ENCODE measurements around the gene GSTO1. TPM values are rescaled to one million over a fixed set of nuclear protein-coding genes. Genes with fewer than 3 reads are reported as not detected.

The GSTO1 gene
- total and polyA plus RNA-seq, 9 of the 15 experiments (the other 6 are each of a cell fraction or from before 2014, with no cell fraction given): 136 to 592 (median 237) TPM

GRCh38 chr10:104231784-104232612 lies 22.7 kb upstream of the GSTO1 start, which contains the start of gene CFAP43 (continued):
- TF ChIP-seq KAT2B (IDR thresholded peaks at IDR 0.05; ENCODE audit: low read depth, low read length) (no peak), FUS (optimal IDR thresholded peaks at IDR 0.05; ENCODE audit: low read depth, low read length) (no peak), ZNF699 (CRISPR knock-in tag; IDR thresholded peaks at IDR 0.05; ENCODE audit: insufficient replicate concordance) (no peak), FOXO4 (CRISPR knock-in tag; IDR thresholded peaks at IDR 0.05) (no peak), ZBTB11 (CRISPR knock-in tag; IDR thresholded peaks at IDR 0.05) (0 out of 6 replicates have a peak, but pooled peaks of 1 of the 3 experiments have one; percentile 24), CTCFL (IDR thresholded peaks at IDR 0.05; ENCODE audit: borderline replicate concordance, insufficient read depth, low read depth, low read length, poor library complexity, severe bottlenecking) (no peak), BCLAF1 (IDR thresholded peaks at IDR 0.05; ENCODE audit: borderline replicate concordance in 1 of 2, control insufficient read depth in 1 of 2, low read depth in 2 of 2, low read length in 1 of 2) (no peak), ZBTB12 (CRISPR knock-in tag; IDR thresholded peaks at IDR 0.05) (no peak), CREB3 (tag; conservative IDR thresholded peaks at IDR 0.05; ENCODE audit: low read depth) (no peak), NFE2L1 (tag; IDR thresholded peaks at IDR 0.05; ENCODE audit: borderline replicate concordance, low read depth) (no peak), FOXA1 (IDR thresholded peaks at IDR 0.05; ENCODE audit: borderline replicate concordance) (no peak)
